ENCODE data around the gene SIPA1. TPM values are rescaled to one million over a fixed set of nuclear protein-coding genes. Genes with fewer than 3 reads are reported as not detected.
A peak's percentile ranks its signal among the peaks of the same experiment; 100 is the strongest.

Gene SIPA1
- total and polyA plus RNA-seq, 2 of the 8 experiments (the other 6 are each of a cell fraction or from before 2014, with no cell fraction given) = 35.3 to 72.2 TPM

GRCh38 chr11:65590240-65590738, 47.6 kb upstream of the SIPA1 start:
- Histone ChIP-seq H3K23me2 (ENCODE audit: low read depth, low read length) (peaks cover 9% of the 10 kb centered on the region; the same call in 1 of the 2 replicates), H3K9ac (replicated peaks in 1 of 4; ENCODE audit: extremely low read depth in 1 of 4, low read depth in 3 of 4, low read length in 3 of 4) (no peak overlapping the region), H2BK120ac (replicated peaks; ENCODE audit: low read depth, low read length) (no peak overlapping the region), H3K79me1 (ENCODE audit: low read depth, low read length) (no peaks in the 10 kb centered on the region), H4K91ac (replicated peaks; ENCODE audit: insufficient read length, low read length) (no peak overlapping the region), H3K4me1 (replicated peaks in 1 of 4; ENCODE audit: control insufficient read depth in 3 of 4, insufficient read depth in 4 of 4, low read length in 3 of 4) (peaks cover 3 to 22% (median 10%) of the 10 kb centered on the region in 4 experiments), H2BK15ac (ENCODE audit: low read length) (peak overlapping the region; percentile 46; the same call in 1 of the 2 replicates), H3K4me2 (ENCODE audit: insufficient read depth in 1 of 2, low read depth in 2 of 2, low read length in 2 of 2) (no peak overlapping the region), H2BK20ac (ENCODE audit: low read length) (no peak overlapping the region), H2BK5ac (ENCODE audit: low read depth, low read length) (no peak overlapping the region), H3K14ac (ENCODE audit: insufficient read length) (no peak overlapping the region), H2AFZ (ENCODE audit: low read length) (no peak overlapping the region), H3K56ac (replicated peaks; ENCODE audit: insufficient read length, low read depth, low read length) (no peak overlapping the region), H3K27me3 (replicated peaks in 1 of 4; ENCODE audit: control insufficient read depth in 3 of 4, extremely low read depth in 1 of 4, insufficient read depth in 3 of 4, low read length in 3 of 4) (peaks cover 13 to 41% (median 34%) of the 10 kb centered on the region in 4 experiments), H3K4ac (replicated peaks; ENCODE audit: insufficient read length, low read depth, low read length) (no peak overlapping the region), H2AK5ac (ENCODE audit: low read depth, low read length) (no peak overlapping the region), H3K23ac (ENCODE audit: insufficient read length) (no peak overlapping the region), H2BK12ac (ENCODE audit: low read depth, low read length) (no peak overlapping the region), H4K20me1 (replicated peaks in 1 of 2; ENCODE audit: control insufficient read depth in 1 of 2, insufficient read depth in 2 of 2, low read length in 2 of 2) (peaks cover 2% of the 10 kb centered on the region in 2 experiments), H3K9me3 (ENCODE audit: insufficient read depth in 2 of 2, low read depth in 1 of 2, low read length in 1 of 2) (no peaks in the 10 kb centered on the region), H3K4me3 (ENCODE audit: extremely low read depth in 1 of 4, insufficient read depth in 2 of 4, low read depth in 3 of 4, low read length in 4 of 4) (no peak overlapping the region), H3K18ac (ENCODE audit: extremely low read depth, low read length) (no peak overlapping the region), H4K8ac (ENCODE audit: extremely low read depth, insufficient read depth, low read length) (peak overlapping the region; percentile 69; the same call in 1 of the 2 replicates), H3K79me2 (ENCODE audit: control insufficient read depth in 1 of 2, insufficient read depth in 2 of 2, low read length in 2 of 2) (no peaks in the 10 kb centered on the region), H3K27ac (ENCODE audit: low read depth, low read length) (no peak overlapping the region), H3K36me3 (ENCODE audit: control insufficient read depth in 2 of 4, insufficient read depth in 4 of 4, low read length in 3 of 4) (no peaks in the 10 kb centered on the region), H4K5ac (ENCODE audit: insufficient read length, low read depth, low read length) (no peak overlapping the region)
- TF ChIP-seq ZNF274 (IDR thresholded peaks at IDR 0.05; ENCODE audit: borderline replicate concordance, extremely low read depth, low read length) = no peak
- no peak for TF ChIP-seq ATF3 (IDR thresholded peaks at IDR 0.05; ENCODE audit: insufficient read depth, low read depth, low read length)
- no peak for TF ChIP-seq GTF2F1 (IDR thresholded peaks at IDR 0.05; ENCODE audit: borderline replicate concordance, low read depth, low read length)
- TF ChIP-seq BCL11A (IDR thresholded peaks at IDR 0.05; ENCODE audit: low read depth in 2 of 2, low read length in 2 of 2) = no peak
- TF ChIP-seq EGR1 (IDR thresholded peaks at IDR 0.05; ENCODE audit: borderline replicate concordance, low read depth, low read length) = no peak
- no peak for TF ChIP-seq SP1 (IDR thresholded peaks at IDR 0.05; ENCODE audit: low read depth, low read length)
- ChIA-PET CTCF (ENCODE audit: partially characterized antibody) (interaction anchor here (0.5 to 14.5 kb wide), 14 partner anchors 12 to 261 kb away, joined by 3 to 227 read pairs (median 5); partner anchors contain the start of genes EHBP1L1, FAM89B, MAP3K11 and PCNX3), POLR2A (ENCODE audit: partially characterized antibody) (interaction anchor here (1.0 to 6.8 kb wide), 6 partner anchors 10 to 130 kb away, joined by 3 to 41 read pairs (median 16); partner anchors contain the start of genes EHBP1L1, FAM89B, MAP3K11 and PCNX3)
- FAIRE-seq (no peak), DNase-seq (ENCODE audit: low read depth in 1 of 2, low spot score in 2 of 2) (no peak)
- WGBS, 2 experiments (ENCODE audit: extremely low coverage in 1 of 2, insufficient coverage in 1 of 2, insufficient read length in 1 of 2, insufficient replicate concordance in 2 of 2, low coverage in 1 of 2, low lambda C conversion rate in 2 of 2, missing lambda C conversion rate in 1 of 2) = 92% methylated on average over 7 of the region's 8 CpGs; no CpG with 5 or more reads in 1 of the 2 experiments

All from H1 (cell line).